G401 (cell line): Measurements from ENCODE around the gene GPBP1. TPM values are rescaled to one million over a fixed set of nuclear protein-coding genes. Genes with fewer than 3 reads are reported as not detected.
"Not testable (repeated sequence)": the region's sequence is repeated elsewhere in the genome, so short reads cannot be mapped to it uniquely, and the experiment has no call there.

Experiments
- DNase-seq: peaks from one replicate; pipeline ENCODE4 v3.0.0-alpha.2; 2015; ENCODE audit warnings: low spot score
- in situ Hi-C: cut with HindIII; loops from 2 replicates; pipeline ENCODE4 v1.10.0; 2016; ENCODE audit warnings: low sequenced_read_pairs, mixed read lengths
- total RNA-seq: library from RNA; depleted of rRNA; stranded (reverse); fragments of >200 nt; shearing (Covaris generic); gene quantifications from 2 replicates; pipeline ENCODE4 v1.2.3, GENCODE V29; 2014; rRNA removed

The GPBP1 gene, protein sequence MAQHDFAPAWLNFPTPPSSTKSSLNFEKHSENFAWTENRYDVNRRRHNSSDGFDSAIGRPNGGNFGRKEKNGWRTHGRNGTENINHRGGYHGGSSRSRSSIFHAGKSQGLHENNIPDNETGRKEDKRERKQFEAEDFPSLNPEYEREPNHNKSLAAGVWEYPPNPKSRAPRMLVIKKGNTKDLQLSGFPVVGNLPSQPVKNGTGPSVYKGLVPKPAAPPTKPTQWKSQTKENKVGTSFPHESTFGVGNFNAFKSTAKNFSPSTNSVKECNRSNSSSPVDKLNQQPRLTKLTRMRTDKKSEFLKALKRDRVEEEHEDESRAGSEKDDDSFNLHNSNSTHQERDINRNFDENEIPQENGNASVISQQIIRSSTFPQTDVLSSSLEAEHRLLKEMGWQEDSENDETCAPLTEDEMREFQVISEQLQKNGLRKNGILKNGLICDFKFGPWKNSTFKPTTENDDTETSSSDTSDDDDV
- 55.7 and 84.3 TPM in 2 replicates for total RNA-seq

DNA sequence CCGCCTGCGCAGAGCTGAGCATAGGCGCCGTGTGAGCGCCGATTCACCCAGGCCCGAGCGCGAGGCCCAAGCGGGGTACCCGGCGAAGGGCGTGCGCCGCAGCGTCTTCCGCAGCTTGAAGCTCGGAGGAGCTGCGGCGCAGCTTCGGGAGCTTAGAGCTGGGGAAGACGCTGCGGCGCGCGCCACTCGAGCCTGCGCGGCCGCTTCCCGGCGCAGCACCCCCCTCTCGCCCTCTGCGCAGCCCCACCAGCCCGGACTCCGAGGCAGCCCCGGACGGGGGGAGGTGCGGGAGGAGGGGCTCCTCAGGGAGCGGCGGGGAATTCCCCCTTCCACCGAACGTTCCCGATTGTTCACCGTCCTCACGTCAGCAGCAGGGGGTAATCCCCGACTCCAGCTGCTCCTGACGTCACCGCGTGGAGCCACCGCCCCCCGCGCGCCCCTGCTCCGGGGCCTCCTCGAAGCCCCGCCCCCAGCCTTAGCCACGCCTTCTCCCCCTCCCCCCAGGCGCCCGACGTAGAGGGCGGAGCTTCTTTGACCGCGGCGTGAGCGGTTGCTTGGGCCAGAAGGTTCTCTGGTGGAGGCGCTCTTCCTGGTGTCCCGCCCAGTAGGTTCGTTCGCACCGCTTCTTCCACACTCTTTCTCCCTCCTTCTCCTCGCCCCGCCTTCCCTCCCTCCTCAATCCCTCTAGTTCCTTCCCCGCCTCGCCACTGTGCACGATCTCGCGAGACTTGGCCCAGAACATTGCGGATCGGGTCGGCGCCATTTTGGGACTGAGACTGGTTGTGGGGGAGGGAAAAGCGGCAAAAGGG, at the start of gene GPBP1:
GPBP1 (plus strand) TSS at position 741 of the 809 bp plus-strand sequence. CDS start 40,072 bp downstream, outside the sequence.
- DNase-seq = peak; percentile 100
- in situ Hi-C loops = no loop called here

DNA sequence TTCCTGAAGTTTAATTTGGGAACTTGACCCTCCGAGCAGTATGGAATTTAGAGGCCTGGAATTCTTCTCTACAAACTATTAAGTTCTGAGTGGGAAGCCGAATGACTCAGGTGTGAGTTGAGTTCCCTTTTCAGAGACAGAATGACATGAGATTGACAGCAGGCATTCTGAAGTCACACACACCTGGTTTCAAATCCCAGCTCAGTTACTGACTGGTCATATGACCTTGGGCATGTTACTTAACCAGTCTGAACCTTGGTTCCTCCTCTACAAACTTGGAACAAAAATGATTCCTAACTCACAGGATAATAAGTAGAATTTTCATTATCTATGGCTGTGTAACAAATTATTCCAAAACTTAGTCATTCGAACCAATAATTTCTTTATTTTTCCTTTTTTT, 45.5 kb upstream of the GPBP1 start:
- DNase-seq = no peak
- in situ Hi-C loops = no loop called here

DNA sequence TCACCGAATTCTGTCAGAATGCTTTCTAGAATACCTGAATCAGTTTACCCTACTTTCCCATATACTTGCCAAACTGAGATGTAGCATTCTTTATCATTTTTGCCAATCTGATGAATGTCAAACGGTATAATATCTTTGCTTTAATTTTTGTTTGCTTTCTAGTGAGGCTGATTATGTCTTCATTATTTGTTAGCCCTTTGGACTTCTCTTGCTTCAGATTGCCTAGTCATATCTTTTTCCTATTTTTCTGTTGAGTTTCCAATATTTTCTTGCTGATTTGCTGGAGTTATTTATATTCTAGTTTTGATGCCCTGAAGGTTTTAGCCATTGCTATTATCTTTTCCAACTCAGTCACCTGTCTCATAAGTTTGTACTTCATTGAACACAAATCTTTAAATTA, 40.3 kb upstream of the GPBP1 start:
- no peak for DNase-seq
- in situ Hi-C loops = loop anchor here (10.0 kb wide), 1 partner anchor 199 kb away; no protein-coding TSS in a partner anchor

DNA sequence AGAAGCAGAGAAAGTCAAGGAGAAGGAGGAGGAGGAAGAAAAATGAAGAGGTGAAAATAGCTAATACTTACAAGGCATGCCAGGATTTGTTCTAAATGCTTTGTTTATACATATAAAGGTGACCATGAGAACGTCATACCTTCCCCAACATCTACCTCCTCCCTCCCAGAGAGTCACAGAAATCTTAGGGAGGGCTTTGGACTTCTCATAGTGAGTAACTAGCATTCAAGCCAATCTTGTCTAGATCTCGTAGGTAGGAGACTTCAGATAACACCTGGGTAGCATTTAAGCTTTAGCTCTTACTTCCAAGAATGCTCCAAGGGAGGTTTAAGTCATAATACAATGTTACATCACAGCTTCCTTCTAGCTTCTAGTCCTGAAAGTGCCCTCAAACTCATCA, 36.5 kb upstream of the GPBP1 start:
- no peak for DNase-seq
- in situ Hi-C loops = loop anchor here (10.0 kb wide), 1 partner anchor 203 kb away; no protein-coding TSS in a partner anchor

DNA sequence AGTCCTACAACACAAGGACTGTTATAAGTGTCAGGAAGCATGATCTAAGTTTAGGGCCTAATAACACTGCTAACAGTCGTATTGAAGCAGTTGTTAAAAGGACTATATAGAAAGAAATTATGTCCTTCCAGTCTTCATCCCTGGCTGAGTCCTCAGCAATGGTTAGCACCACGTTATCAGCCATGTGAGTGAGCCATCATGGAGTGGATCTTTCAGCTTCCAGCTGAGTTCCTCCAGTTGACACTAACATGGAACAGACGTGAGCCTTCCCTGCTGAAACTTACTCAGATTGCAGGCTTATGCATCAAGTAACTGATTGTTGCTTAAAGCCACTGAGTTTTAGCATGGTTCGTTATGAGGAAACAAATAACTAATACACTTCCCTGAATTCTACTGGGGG, 21.5 kb upstream of the GPBP1 start:
- no peak for DNase-seq
- in situ Hi-C loops = no loop called here

DNA sequence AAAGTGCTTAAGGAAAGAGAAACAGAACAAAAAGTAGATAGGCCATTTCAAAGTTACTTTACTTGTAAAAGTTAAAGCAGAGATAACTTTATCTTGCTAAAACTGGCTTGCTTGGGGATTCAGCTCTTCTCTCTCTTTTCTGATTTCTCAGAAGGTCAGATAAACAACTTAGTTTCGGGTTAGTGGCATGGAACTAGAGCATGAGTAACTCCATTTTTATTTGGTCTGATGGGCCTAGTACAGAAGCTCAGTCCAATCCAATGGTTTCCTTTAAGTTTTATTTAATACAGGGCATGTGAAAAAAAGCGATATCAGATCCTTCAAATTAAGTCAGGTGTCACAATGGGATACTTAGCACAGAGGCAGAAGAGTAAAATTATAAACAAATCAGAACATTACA, 18.8 kb upstream of the GPBP1 start:
- in situ Hi-C loops = no loop called here

DNA sequence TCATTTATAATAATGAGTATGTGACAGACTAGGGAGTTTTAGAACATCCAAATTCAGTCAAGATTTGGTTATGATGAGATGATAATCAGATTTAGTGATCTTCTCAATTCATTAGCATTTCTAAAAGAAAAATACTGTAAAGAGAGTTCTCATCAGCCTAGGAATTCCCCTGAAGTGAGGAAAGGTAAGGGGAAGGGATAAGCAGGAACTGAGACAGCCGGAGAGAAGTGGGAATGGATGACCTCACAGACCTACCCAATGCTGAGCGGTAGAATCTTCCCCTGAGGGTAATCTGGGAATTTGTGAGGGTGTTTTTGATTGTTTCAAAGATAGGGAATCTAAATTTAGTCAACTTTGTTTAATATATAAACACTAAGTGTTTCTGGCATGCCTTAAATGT, 16.7 kb upstream of the GPBP1 start:
- no peak for DNase-seq
- in situ Hi-C loops = no loop called here

More for the DNA sequence above, 18.8 kb upstream of the GPBP1 start:
- no peak for DNase-seq

DNA sequence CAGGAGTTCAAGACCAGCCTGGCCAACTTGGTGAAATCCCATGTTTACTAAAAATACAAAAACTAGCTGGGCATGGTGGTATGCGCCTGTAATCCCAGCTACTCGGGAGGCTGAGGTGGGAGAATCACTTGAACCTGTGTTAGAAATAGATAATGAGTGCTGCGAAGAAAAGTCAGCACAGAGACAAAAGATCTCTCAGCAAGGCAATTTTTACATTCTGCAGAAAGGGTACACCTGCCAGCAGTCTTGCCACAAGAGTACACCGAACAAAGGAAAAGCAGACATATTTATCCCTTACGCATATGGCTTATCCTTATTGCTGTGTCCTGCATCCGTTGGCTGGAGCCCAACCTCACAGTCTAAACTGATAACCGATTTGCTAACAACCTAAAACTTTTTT, 16.2 kb upstream of the GPBP1 start:
- no peak for DNase-seq
- in situ Hi-C loops = no loop called here

DNA sequence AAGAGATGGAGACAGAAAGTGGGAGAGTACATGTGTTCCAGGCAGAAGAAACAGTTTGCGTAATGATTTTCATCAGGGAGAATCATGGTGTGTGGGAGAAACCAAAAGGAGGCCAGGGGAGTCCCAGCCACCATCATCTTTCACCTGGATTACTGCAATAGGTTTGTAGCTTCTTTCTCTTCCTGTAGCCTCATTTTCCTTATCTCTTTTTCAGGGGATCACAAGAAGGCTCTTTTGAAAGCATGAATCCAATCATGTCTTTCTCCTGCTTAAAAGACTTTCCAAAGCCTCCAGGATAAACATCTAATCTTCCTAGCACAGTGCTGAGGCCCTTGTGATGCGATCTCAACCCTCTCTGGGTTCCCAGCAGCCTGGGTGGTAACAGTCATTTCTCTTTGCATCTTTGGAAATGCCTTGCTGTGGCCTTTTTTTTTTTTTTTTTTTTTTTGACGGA, 10.3 kb upstream of the GPBP1 start:
- in situ Hi-C loops = no loop called here
- no peak for DNase-seq

DNA sequence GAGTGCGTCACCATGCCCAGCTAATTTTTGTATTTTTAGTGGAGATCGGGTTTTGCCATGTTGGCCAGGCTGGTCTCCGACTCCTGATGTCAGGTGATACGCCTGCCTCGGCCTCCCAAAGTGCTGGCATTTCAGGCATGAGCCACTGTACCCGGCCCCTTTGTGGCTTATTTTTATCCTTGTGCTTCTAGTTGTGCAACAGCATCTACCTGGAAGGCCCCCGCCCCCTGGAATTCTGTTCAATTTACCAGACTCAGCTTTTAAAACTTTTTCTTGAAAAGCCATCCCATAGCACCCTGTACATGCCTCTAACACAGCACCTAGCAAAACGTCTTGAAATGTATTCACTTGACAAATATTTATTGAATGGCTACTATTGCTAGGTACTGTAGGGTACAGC, 9.7 kb upstream of the GPBP1 start:
- no peak for DNase-seq
- in situ Hi-C loops = no loop called here

DNA sequence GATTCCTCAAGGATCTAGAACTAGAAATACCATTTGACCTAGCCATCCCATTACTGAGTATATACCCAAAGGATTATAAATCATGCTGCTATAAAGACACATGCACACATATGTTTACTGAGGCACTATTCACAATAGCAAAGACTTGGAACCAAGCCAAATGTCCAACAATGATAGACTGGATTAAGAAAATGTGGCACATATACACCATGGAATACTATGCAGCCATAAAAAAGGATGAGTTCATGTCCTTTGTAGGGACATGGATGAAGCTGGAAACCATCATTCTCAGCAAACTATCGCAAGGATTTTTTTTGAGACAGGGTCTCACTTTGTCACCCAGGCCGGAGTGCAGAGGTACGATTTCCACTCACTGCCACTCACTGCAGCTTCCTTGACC, 8.7 kb upstream of the GPBP1 start:
- in situ Hi-C loops = not testable (repeated sequence)

DNA sequence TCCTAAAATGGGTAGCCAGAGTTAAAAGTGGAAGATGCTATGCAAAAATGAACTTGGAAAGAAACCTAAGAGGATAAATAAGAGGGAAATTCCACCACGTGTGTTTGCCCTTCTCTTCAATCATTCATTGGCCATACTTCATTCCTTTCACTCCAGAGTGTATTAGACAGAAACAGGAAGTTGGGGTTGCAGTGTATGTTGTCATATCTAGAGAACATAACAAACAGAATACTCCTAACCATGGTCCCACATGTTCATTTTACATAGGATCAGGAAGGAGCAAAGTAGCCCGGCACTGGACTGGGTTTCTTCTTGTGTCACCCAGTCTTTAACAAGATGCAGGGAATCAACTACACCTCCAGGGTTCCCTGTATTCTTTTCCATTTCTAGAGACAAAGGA, 7.6 kb upstream of the GPBP1 start:
- no peak for DNase-seq
- in situ Hi-C loops = no loop called here

More for the DNA sequence above, 8.7 kb upstream of the GPBP1 start:
- not testable (repeated sequence) for DNase-seq

DNA sequence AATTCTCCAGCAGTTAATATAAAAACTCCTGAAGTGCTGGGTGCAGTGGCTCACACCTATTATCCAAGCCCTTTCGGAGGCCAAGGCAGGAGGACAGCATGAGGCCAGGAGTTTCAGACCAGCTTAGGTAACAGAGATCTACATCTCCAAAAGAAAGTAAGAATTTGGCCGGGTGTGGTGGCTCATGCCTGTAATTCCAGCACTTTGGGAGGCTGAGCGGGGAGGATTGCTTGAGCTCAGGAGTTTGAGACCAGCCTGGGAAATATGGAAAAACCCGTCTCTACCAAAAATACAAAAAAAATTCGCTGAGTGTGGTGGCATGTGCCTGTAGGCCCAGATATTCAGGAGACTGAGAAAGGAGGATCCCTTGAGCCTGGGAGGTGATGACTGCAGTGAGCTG, 6.7 kb upstream of the GPBP1 start:
- DNase-seq = no peak
- in situ Hi-C loops = no loop called here

DNA sequence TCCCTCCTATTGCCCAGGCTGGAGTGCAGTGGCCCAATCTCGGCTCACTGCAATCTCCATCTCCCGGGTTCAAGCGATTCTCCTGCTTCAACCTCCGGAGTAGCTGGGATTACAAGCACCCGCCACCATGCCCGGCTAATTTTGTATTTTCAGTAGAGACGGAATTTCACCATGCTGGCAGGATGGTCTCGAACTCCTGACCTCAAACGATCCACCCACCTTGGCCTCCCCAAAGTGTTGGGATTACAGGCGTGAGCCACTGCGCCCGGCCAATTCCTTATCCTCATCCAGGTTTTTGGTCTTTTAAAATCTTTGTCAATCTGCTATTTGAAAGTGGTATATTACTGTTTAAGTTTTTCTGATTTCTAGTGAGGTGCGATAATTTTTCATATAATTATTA, 3.7 kb upstream of the GPBP1 start:
- in situ Hi-C loops, DNase-seq: not testable (repeated sequence)

DNA sequence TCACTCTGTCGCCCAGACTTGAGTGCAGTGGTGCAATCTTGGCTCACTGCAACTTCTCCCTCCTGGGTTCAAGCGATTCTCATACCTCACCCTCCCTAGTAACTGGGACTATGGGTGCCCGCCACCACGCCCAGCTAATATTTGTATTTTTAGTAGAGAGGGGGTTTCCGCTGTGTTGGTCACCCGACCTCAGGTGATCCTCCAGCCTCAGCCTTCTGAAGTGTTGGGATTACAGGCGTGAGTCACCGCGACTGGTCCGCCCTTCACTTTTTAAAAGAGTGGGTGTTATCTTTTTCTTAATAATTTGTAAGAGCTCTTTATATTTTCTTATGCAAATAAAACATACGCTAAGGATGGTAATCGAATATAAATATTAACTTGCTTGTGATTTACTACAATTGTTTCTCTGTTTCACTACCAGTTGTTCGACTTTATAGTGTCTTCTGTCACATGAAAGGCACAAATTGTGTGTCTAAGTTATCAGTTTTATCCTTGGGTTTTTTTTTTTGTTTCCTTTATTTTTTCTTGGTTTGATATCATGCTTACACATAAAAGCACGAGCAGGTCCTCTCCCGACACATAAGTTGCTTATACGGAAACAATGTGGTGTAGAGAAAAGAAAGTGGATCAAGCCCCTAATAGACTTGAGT, 1.9 kb upstream of the GPBP1 start:
- in situ Hi-C loops = no loop called here
- DNase-seq = no peak

DNA sequence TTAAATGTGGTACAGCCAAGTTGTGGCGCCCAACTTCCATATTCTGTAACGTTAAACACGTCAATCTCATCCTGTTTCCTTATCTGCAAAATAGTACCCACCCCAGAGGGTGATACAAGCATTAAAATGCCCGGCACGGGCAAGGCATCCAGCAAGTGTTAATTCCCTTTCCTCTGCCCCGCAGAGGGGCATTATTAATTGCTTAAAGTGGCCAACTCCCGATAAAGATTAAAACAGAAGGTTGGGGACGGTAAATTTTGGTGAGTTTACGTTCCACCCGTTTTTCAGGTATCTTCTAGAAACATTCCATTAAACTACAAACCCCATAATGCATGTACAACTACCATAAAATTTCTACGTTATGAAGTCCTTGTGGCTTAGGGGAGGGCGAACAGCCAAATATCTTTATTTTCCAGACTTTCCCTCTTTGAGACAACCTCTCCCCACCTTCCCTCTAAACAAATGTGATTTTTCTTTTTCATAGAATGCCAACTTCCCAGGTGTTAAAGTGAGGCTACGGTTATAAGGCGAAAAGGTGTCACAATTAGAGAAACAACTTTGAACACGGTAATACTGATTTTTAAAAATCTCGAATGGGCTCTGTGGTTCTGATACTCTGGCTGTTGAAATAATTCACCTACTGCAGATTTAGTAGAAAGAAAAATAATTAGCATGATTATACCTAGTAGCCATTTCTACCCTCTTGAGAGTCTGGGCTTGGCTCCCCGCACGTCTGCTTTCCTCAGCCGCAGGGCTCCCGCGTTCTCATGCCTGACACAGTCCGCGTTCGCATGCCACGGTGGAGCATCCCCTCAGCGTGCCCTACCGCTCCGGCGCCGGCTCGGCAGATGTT, 1.2 kb upstream of the GPBP1 start:
- peak; percentile 51 for DNase-seq
- in situ Hi-C loops = no loop called here

DNA sequence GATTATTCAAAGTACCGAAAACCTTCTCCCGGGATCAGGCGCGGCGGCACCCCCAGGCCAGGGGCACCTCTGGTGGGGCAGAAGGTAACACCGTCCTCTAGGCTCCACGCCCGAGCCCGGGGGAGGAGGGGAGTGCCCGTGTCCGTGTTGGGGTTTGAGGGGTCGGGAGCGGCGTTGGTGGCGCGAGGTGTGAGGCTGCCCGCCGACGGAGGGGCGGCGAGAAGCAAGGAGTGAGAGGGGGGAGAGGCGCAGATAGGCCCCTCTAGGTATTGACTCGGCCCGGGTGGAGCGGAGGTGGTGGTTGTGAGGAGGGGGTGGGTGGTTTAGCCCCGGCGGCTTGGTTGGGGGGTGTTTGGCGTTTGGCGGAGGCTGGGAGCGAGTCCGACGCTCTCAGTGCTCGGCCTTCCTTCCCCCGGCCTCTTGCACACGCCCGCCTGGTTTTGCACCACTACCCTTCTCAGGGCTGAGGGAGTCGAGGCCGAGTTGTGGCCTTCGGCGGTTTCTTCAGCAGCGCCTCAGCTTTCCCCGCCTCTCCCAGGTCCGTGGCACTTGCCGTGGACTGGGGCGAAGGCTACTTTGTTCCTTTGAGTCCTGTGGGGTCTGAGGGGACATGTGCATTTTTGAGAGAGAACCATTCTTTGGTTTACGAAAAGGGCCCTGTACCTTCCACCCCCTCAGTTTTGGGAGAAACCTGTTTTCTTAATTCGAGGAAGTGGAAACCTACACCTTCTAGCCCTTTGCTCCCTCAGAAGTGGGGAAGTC, 450 bp downstream of the GPBP1 start:
- DNase-seq = peak; percentile 43
- in situ Hi-C loops = no loop called here

DNA sequence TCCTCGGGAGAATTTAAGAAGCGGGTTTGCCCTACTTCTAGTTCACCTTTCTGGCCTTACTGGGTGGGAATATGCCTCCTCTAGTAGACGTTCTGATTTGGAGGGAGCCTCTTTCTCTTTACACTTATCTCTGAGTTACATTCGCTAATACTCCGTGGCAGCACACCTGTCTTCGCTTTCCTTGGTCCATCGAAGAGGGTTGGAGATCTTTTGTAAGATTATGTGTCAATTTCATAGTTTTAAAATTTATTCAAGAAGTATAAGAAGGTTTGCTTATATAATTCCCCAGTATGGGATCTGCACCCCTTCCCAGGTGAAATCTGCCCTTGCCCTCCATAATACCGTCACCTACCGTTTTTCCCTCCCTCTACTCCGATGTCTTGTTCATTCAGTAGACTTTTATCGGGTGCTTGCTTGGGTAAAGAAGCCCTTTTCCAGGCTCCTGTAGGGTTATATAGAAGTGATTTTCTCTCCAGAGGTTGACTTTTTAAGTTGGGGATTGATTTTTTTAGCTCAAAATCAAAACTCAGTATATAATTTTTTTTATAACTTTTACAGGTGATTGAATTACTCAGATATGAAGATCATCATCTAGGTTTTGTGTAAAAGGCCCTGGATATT, 1.1 kb downstream of the GPBP1 start:
- peak; percentile 35 for DNase-seq
- in situ Hi-C loops = no loop called here
